ENCODE data around the gene YOD1. TPM values are rescaled to one million over a fixed set of nuclear protein-coding genes. Genes with fewer than 3 reads are reported as not detected.
A peak's percentile ranks its signal among the peaks of the same experiment; 100 is the strongest.

Gene YOD1
- total RNA-seq, 1 experiment from 2014 or later, result 63.9 TPM

DNA sequence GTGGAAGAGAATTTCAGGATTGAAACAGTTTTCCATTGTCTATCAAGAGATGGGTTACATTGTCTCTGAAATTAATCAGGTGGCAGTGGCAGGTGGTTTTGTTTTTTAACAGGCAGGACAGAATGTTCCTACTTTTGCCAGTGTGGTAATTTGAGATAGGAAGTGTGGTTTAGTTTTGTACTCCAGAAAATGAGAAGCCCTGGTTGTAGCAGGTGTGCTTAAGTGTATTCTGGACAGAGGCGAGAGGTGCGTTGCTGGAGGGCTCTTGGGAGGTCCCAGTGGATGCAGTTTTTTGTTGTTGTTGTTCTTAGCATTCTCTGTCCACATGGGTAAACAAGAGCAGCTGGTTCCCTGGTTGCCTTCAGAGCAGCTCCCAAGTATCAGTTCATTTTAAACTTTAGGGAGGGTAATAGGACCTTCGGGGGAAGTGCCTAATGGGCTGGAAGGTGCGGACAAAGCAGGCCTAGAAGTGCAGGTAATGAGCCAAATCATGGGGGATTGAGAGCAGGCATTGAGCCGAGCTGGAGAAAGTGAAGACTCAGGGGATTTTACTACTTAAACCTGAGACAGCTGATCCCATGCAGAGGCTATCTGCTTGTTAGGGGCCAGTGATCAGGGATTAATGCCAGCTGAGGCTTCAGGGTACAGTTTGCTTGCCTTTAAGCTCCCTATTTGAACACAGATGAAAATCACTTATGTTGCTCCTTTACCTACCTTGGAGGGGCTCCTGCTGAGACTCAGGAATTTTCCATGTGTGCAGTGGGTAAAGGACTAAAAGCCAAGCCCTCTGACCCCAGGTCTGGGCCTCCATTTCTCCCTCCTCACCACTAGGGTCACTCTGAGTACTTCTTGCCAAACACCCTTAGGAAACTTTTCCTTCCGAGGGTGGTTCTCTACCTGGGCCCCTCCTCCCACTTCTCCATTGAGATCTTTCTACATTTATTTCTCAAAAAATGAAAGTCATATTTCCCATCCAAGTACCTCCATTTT, 8.2 kb upstream of the YOD1 start:
- H3K4me2 ChIP-seq (ENCODE audit: low read length), result no peak overlapping the region

GRCh38 chr1:207058252-207058651, 7.2 kb upstream of the YOD1 start:
- ChIA-PET CTCF (no interaction called here), POLR2A (ENCODE audit: unreplicated experiment) (interaction anchor here (0.6 kb wide), 1 partner anchor 26 kb away, joined by 3 read pairs; no protein-coding TSS in a partner anchor)
- Histone ChIP-seq H3K4me2 (ENCODE audit: low read length) (no peak overlapping the region), H2AFZ (ENCODE audit: low read length) (no peak overlapping the region), H3K36me3 (ENCODE audit: low read depth, low read length) (peaks cover 32% of the 10 kb centered on the region), H3K9me3 (ENCODE audit: low read length) (no peaks in the 10 kb centered on the region), H4K20me1 (ENCODE audit: low read length) (no peaks in the 10 kb centered on the region), H3K4me1 (ENCODE audit: insufficient read depth, low read length) (peaks cover 21% of the 10 kb centered on the region), H3K27ac (ENCODE audit: low read length) (no peak overlapping the region), H3K27me3 (ENCODE audit: low read length) (no peaks in the 10 kb centered on the region), H3K9ac (ENCODE audit: low read length) (no peak overlapping the region), H3K9me2 (replicated peaks; ENCODE audit: low read length) (no peaks in the 10 kb centered on the region), H3K79me2 (ENCODE audit: low read length) (peaks cover 27% of the 10 kb centered on the region), H3K4me3 (ENCODE audit: low read length) (no peak overlapping the region), H3F3A (ENCODE audit: low read length, unreplicated experiment) (no peaks in the 10 kb centered on the region)
- TF ChIP-seq, protein P1, sequence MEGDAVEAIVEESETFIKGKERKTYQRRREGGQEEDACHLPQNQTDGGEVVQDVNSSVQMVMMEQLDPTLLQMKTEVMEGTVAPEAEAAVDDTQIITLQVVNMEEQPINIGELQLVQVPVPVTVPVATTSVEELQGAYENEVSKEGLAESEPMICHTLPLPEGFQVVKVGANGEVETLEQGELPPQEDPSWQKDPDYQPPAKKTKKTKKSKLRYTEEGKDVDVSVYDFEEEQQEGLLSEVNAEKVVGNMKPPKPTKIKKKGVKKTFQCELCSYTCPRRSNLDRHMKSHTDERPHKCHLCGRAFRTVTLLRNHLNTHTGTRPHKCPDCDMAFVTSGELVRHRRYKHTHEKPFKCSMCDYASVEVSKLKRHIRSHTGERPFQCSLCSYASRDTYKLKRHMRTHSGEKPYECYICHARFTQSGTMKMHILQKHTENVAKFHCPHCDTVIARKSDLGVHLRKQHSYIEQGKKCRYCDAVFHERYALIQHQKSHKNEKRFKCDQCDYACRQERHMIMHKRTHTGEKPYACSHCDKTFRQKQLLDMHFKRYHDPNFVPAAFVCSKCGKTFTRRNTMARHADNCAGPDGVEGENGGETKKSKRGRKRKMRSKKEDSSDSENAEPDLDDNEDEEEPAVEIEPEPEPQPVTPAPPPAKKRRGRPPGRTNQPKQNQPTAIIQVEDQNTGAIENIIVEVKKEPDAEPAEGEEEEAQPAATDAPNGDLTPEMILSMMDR (conservative IDR thresholded peaks at IDR 0.05; ENCODE audit: low read depth, low read length), result no peak
- TF ChIP-seq EZH2 (IDR thresholded peaks at IDR 0.05; ENCODE audit: low read length, unreplicated experiment), result no peak
- TF ChIP-seq EZH2phosphoT487 (IDR thresholded peaks at IDR 0.05; ENCODE audit: borderline replicate concordance, low read length), result no peak
- intact Hi-C loops (cut with micrococcal nuclease), result loop anchor here (10.0 kb wide), 2 partner anchors 373 to 423 kb away; partner anchors contain the start of genes DYRK3 and MAPKAPK2
- ATAC-seq, result no peak
- DNase-seq, result no peak
- no TSS peak for BruUV-seq (replicated peaks)

More for the DNA sequence above, 8.2 kb upstream of the YOD1 start:
- H3K27ac ChIP-seq (ENCODE audit: low read length), result no peak overlapping the region
- H3K9ac ChIP-seq (ENCODE audit: low read length), result no peak overlapping the region
- ChIA-PET POLR2A (ENCODE audit: unreplicated experiment) (interaction anchor here (0.6 kb wide), 1 partner anchor 27 kb away, joined by 3 read pairs; no protein-coding TSS in a partner anchor), CTCF (interaction anchor here (1.1 kb wide), 1 partner anchor 12 kb away, joined by 5 read pairs; no protein-coding TSS in a partner anchor)
- peaks cover 41% of the 10 kb centered on the region for H3K36me3 ChIP-seq (ENCODE audit: low read depth, low read length)
- H3K4me1 ChIP-seq (ENCODE audit: insufficient read depth, low read length), result peaks cover 19% of the 10 kb centered on the region
- H3K4me3 ChIP-seq (ENCODE audit: low read length), result no peak overlapping the region
- DNase-seq (no peak), ATAC-seq (no peak; the same call in 1 of the 2 replicates)
- no peaks in the 10 kb centered on the region for H4K20me1 ChIP-seq (ENCODE audit: low read length)
- intact Hi-C loops (cut with micrococcal nuclease), result loop anchor here (10.0 kb wide), 2 partner anchors 374 to 424 kb away; partner anchors contain the start of genes DYRK3 and MAPKAPK2
- H3K27me3 ChIP-seq (ENCODE audit: low read length), result no peaks in the 10 kb centered on the region
- no peaks in the 10 kb centered on the region for H3K9me2 ChIP-seq (replicated peaks; ENCODE audit: low read length)
- H2AFZ ChIP-seq (ENCODE audit: low read length), result no peak overlapping the region
- H3F3A ChIP-seq (ENCODE audit: low read length, unreplicated experiment), result no peaks in the 10 kb centered on the region
- peaks cover 20% of the 10 kb centered on the region for H3K79me2 ChIP-seq (ENCODE audit: low read length)
- H3K9me3 ChIP-seq (ENCODE audit: low read length), result no peaks in the 10 kb centered on the region
- TF ChIP-seq EZH2phosphoT487 (IDR thresholded peaks at IDR 0.05; ENCODE audit: borderline replicate concordance, low read length), result no peak
- TF ChIP-seq, protein P1 (conservative IDR thresholded peaks at IDR 0.05; ENCODE audit: low read depth, low read length), result peak; percentile 35; the same call in 1 of the 2 replicates
- BruUV-seq (replicated peaks), result no TSS peak

Data from PC-3 (cell line).